Thyroid gland (tissue), 4 donors: ENCODE results near the gene TBC1D17. TPM values are rescaled to one million over a fixed set of nuclear protein-coding genes. Genes with fewer than 3 reads are reported as not detected.

Experiments used
- DNase-seq, 2 donors: peaks; one replicate each; pipeline ENCODE4 v3.0.0-alpha.2; 2019
- H3K27ac ChIP-seq, 3 donors: fragments of 200-600 bp; sonication (generic); 1 replicate in 2 of 3; 2 replicates in 1 of 3; pipeline ENCODE4 v1.5.1; 2016 to 2019; ENCODE audit warnings: mild to moderate bottlenecking in 1 of 3, moderate library complexity in 1 of 3
- H3K27me3 ChIP-seq: fragments of 200-600 bp; sonication (generic); one replicate; pipeline ENCODE4 v1.5.1; 2019
- H3K36me3 ChIP-seq, 2 donors: fragments of 200-600 bp; sonication (generic); one replicate each; pipeline ENCODE4 v1.5.1; 2016 to 2019
- H3K4me1 ChIP-seq, 2 donors: fragments of 200-600 bp; sonication (generic); one replicate each; pipeline ENCODE4 v1.5.1; 2017 to 2019
- H3K4me3 ChIP-seq, 3 donors: fragments of 200-600 bp; sonication (generic); replicated peaks in 1 of 3; 1 replicate in 2 of 3; 2 replicates in 1 of 3; pipeline ENCODE4 v1.5.1; 2016; ENCODE audit warnings: mild to moderate bottlenecking in 1 of 3
- H3K9me3 ChIP-seq: fragments of 200-600 bp; sonication (generic); one replicate; pipeline ENCODE4 v1.5.1; 2017
- POLR2A ChIP-seq, 2 donors: fragments of 450-650 bp; IDR thresholded peaks; one replicate each; pipeline ENCODE4 v1.6.1; 2017; ENCODE audit warnings: antibody characterized with exemption in 2 of 2, mild to moderate bottlenecking in 2 of 2, moderate library complexity in 1 of 2
- WGBS, 2 donors: methylation state at CpG; one replicate each; pipeline ENCODE4 v1.1.5; 2017; 5-methylcytosine and 5-hydroxymethylcytosine counted together
- intact Hi-C: fragments of 100-400 bp; cut with DNase I; formaldehyde crosslinking; loops from one replicate; pipeline ENCODE4 v1.15.1; 2023
- total RNA-seq, 4 donors: library from RNA; depleted of rRNA; stranded (reverse); fragments of >200 nt; gene quantifications; one replicate each; pipeline ENCODE4 v1.2.3, GENCODE V29; 2016
- TF ChIP-seq, protein P1 (sequence below), 6 experiments: fragments of 200-600 bp in 3 of 6; fragments of 450-650 bp in 3 of 6; sonication (generic) in 3 of 6; IDR thresholded peaks; one replicate each; pipeline ENCODE4 v1.5.1; 2016 to 2019; ENCODE audit warnings: antibody characterized with exemption in 6 of 6, mild to moderate bottlenecking in 2 of 6, inconsistent platforms in 1 of 6, moderate library complexity in 1 of 6

Gene TBC1D17
- total RNA-seq, 4 donors from 2014 or later: 28.5 to 41.9 (median 39.7) TPM

DNA sequence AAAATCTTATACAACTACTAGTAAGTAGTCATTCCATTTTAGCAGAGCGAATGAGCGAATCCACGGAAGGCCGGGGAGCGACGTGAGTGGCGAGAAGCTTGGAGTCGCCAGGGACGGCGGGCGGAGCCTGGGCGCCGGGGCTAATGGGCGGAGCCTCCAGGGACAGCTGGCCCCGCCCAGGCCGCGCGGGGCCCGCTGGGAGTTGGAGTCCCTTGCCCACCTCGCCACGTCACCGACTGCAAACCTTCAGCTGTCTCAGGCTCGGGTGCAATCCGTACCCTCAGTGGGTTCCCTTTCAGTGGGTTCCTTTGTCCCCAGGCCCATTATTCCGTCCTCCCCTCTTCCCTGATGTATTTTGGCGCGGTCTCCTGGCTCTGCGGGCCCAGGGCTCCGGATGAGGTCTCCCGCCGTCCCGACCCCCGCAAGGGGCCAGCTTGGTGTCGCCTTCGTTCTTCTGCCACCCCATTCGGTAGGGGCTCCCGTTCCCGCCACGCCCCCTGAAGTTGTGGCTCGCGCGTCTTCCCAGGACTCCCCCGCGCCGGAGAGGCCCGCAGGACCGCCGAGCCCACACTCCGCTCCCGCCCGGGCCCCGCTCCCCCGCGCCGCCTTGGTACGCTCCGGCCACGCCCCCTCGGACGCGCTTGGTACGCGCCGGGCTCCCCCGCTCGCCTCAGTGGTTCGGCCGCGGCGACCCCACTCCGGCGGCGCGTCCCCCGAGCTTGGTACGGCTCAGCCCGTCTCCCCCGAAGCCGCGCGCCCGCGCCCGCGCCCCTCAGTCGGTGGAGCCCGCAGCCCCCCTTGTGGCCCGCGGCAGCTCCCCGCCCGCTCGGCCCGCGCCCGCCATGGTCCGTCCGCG is 26.8 kb upstream of the TBC1D17 start, which contains the start of gene PTOV1:
TSS of gene PTOV1 (plus strand) at position 673 of the 856 bp plus-strand sequence.
- Histone ChIP-seq H3K9me3 (no peaks in the 10 kb centered on the region), H3K4me1 (peaks cover 20% of the 10 kb centered on the region in 2 donors), H3K27me3 (no peaks in the 10 kb centered on the region), H3K27ac (peak within 1 kb of the TSS; percentile 98 to 100 (median 99)), H3K36me3 (peaks cover 7 to 9% of the 10 kb centered on the region in 2 donors), H3K4me3 (peak within 1 kb of the TSS; percentile 41 to 99 (median 81))
- TF ChIP-seq, protein P1, sequence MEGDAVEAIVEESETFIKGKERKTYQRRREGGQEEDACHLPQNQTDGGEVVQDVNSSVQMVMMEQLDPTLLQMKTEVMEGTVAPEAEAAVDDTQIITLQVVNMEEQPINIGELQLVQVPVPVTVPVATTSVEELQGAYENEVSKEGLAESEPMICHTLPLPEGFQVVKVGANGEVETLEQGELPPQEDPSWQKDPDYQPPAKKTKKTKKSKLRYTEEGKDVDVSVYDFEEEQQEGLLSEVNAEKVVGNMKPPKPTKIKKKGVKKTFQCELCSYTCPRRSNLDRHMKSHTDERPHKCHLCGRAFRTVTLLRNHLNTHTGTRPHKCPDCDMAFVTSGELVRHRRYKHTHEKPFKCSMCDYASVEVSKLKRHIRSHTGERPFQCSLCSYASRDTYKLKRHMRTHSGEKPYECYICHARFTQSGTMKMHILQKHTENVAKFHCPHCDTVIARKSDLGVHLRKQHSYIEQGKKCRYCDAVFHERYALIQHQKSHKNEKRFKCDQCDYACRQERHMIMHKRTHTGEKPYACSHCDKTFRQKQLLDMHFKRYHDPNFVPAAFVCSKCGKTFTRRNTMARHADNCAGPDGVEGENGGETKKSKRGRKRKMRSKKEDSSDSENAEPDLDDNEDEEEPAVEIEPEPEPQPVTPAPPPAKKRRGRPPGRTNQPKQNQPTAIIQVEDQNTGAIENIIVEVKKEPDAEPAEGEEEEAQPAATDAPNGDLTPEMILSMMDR (IDR thresholded peaks at IDR 0.05): no peak
- peak in 1 of 2 donors; percentile 81 for TF ChIP-seq POLR2A (IDR thresholded peaks at IDR 0.05)
- peak; percentile 89 to 91 for DNase-seq
- intact Hi-C loops: loop anchor here (5.0 kb wide), 1 partner anchor 33 kb away; the partner anchor contains the start of gene MED25
- 2 to 4% methylated on average over 20 to 31 of the region's 98 CpGs for WGBS, 2 donors

DNA sequence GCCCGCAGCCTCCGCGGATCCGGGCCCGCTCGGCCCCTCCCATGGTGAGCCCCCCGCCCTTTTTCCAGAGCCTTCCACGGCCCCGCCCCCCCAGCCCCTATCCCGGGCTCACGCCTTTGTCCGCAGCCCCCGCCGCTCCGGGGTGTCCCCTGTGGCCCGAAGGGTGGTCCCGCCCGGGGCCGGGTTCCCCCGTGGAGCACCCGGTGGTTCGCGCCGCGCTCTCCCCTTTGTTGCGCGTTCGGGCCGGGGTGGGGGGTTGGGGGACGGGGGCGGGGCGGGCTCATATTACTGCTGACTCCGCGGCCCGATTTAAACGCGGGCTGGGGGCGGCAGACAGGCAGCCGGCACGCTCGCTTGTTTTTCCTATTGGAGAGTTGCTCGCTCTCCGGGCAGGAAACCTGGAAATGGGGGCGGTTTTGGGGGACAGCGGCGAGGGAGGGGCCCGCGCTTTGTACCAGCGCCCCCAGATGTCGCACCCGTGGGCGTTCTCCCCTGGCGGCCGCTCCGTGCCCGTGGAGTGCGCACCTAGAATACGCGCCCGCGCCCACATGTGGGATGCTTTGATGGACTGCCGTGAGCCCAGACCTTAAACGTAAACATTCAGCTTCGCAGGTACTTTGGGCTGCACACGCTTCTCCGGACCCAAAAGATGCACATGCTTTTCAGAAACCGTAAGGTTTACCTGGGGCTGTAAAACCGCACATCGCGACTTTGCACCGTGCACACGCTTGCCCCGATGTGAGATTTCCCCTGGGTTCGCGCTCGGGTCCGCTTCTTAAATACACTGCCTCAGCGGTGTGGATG is 25.8 kb upstream of the TBC1D17 start:
- H3K4me1 ChIP-seq: peaks cover 20% of the 10 kb centered on the region in 2 donors
- peak overlapping the region in 2 of 3 donors; percentile 98 to 100 for H3K27ac ChIP-seq
- peak; percentile 41 to 50 for DNase-seq
- TF ChIP-seq POLR2A (IDR thresholded peaks at IDR 0.05): no peak
- TF ChIP-seq, protein P1 (IDR thresholded peaks at IDR 0.05): no peak
- H3K36me3 ChIP-seq: peaks cover 11 to 14% of the 10 kb centered on the region in 2 donors
- H3K27me3 ChIP-seq: no peaks in the 10 kb centered on the region
- H3K9me3 ChIP-seq: no peaks in the 10 kb centered on the region
- 7% methylated on average over 15 to 30 of the region's 78 CpGs for whole genome bisulfite sequencing, 2 donors
- intact Hi-C loops: loop anchor here (5.0 kb wide), 1 partner anchor 34 kb away; the partner anchor contains the start of gene MED25
- peak overlapping the region; percentile 31 to 81 (median 41) for H3K4me3 ChIP-seq

DNA sequence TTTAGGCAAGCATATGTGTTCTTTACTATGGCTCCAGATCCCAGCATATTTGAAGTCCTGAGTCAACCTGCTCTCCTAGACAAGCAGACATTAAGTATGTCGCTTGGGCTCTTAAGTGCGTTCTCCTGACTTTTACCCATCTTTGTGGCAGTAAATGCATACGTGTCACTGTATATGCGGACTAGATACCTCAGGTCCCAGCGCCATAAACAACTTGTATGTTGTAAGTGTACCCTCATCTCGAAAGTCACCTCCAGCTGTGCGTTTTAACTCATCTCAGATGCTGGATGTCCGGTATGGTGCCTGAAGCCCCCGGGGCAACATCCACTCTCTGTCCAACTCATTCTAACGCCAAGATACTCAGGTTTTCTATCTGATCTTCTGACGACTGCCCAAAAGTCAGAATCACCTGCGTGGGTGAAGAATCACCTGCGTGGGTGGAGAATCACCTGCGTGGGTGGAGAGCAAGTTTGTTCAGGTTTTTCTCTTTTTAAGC is 24.8 kb upstream of the TBC1D17 start:
- H3K36me3 ChIP-seq: peaks cover 21 to 23% of the 10 kb centered on the region in 2 donors
- 67 to 69% methylated on average over 14 of the region's 14 CpGs for WGBS, 2 donors
- no peak for TF ChIP-seq POLR2A (IDR thresholded peaks at IDR 0.05)
- TF ChIP-seq, protein P1 (IDR thresholded peaks at IDR 0.05): no peak
- DNase-seq: no peak
- H3K27me3 ChIP-seq: no peaks in the 10 kb centered on the region
- H3K4me1 ChIP-seq: peaks cover 20% of the 10 kb centered on the region in 2 donors
- peak overlapping the region in 2 of 3 donors; percentile 41 to 81 for H3K4me3 ChIP-seq
- intact Hi-C loops: loop anchor here (5.0 kb wide), 1 partner anchor 35 kb away; the partner anchor contains the start of gene MED25
- H3K9me3 ChIP-seq: no peaks in the 10 kb centered on the region
- no peak overlapping the region for H3K27ac ChIP-seq

DNA sequence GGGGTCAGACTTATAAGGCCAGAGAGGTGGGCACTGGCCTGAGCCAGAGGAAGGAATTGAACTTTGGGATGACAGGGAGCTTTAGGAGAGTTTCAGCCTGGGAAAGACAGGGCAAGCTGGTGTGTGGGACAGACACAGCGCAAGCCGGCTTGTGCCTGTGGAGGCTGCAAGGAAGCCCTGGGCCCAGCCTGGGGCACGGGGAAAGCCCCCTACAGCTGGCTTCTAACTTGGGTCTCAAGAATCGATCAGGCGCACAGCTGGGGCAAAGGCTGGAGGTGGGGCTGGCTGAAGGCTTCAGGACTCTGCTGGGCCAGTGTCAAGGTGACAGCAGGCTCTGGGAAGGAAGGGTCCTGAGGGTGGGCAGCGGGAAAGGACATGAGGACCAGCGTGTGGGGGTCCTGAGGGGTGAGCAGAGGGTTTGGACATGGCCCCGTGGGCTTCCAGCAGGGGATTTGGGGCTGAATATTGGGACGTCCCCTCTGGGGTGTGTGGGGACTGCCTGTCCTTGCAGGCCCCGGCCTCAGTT is 23.6 kb upstream of the TBC1D17 start:
- TF ChIP-seq, protein P1 (IDR thresholded peaks at IDR 0.05): no peak
- TF ChIP-seq POLR2A (IDR thresholded peaks at IDR 0.05): no peak
- 85 to 92% methylated on average over 9 to 10 of the region's 10 CpGs for WGBS, 2 donors
- H3K4me1 ChIP-seq: peaks cover 20% of the 10 kb centered on the region in 2 donors
- no peak overlapping the region for H3K27ac ChIP-seq
- no peak for DNase-seq
- H3K9me3 ChIP-seq: no peaks in the 10 kb centered on the region
- peaks cover 28 to 33% of the 10 kb centered on the region in 2 donors for H3K36me3 ChIP-seq
- H3K27me3 ChIP-seq: no peaks in the 10 kb centered on the region
- no peak overlapping the region for H3K4me3 ChIP-seq
- intact Hi-C loops: loop anchor here (5.0 kb wide), 1 partner anchor 37 kb away; the partner anchor contains the start of gene MED25
